Thyroid gland (tissue), 4 donors: Measurements from ENCODE around the gene ERO1A.

Experiments used
- CTCF ChIP-seq, 6 experiments: fragments of 200-600 bp in 3 of 6; fragments of 450-650 bp in 3 of 6; sonication (generic) in 3 of 6; IDR thresholded peaks; one replicate each; pipeline ENCODE4 v1.5.1; 2016 to 2019; ENCODE audit warnings: antibody characterized with exemption in 6 of 6, mild to moderate bottlenecking in 2 of 6, inconsistent platforms in 1 of 6, moderate library complexity in 1 of 6
- POLR2A ChIP-seq, 2 donors: fragments of 450-650 bp; IDR thresholded peaks; one replicate each; pipeline ENCODE4 v1.6.1; 2017; ENCODE audit warnings: antibody characterized with exemption in 2 of 2, mild to moderate bottlenecking in 2 of 2, moderate library complexity in 1 of 2

DNA sequence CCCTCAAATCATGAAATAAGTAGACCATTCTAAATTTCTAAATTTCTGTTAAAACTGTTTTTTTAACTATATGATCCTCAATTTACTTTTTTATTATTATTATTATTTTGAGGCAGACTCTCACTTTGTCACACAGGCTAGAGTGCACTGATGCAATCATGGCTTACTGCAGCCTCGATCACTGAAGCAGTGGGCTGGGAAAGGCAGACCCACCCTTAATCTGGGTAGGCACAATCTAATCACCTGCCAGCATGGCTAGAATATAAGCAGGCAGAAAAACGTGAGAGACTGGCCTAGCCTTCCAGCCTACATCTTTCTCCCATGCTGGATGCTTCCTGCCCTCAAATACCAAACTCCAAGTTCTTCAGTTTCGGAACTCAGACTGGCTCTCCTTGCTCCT is 2.3 kb downstream of the ERO1A start:
- no peak for TF ChIP-seq CTCF (IDR thresholded peaks at IDR 0.05)
- no peak for TF ChIP-seq POLR2A (IDR thresholded peaks at IDR 0.05)
